Stimulated activated CD4-positive, alpha-beta T cell treated with anti-CD3 and anti-CD28 coated beads, TNF-alpha, amount 100 ng/mL, for 48 hours (primary cell): ENCODE measurements around the gene GPA33.

Experiments
- DNase-seq, 3 donors: peaks; one replicate each; pipeline ENCODE4 v3.0.0-alpha.2; 2020; ENCODE audit warnings: low read depth in 3 of 3

Gene GPA33

DNA sequence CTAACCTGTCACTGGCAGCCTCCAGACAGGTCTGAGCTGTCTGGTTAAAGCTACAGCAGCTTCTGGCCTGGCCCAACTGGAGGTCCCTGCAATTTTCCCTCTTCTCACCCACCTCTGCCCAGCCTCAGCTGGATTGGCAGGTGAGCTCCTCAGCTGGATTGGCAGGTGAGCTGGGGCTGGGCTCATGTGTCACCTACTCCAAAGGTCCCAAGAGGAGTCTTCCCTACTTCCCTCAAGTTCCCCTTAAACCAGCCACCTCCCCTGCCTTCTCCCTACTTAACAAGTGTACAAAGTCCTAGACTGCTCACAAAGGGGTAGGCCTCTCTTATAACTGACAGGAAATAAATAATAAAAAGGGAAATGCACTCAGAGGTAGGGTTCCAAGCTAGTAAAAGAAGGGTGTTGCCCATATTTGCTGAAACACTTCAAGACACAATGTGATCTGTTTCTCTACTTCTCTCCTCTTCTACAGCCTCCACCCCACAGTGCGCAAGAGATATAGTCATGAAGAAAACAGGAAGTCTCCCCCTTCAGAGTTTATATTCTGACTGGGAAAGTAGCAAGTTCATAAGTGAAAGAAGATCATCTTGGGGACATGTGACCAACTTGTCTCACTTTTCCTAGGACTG, at the start of gene GPA33:
Gene GPA33, minus strand, starts transcription at position 64 of the 629 bp plus-strand sequence. CDS start 90 bp downstream, outside the sequence.
- no peak for DNase-seq

DNA sequence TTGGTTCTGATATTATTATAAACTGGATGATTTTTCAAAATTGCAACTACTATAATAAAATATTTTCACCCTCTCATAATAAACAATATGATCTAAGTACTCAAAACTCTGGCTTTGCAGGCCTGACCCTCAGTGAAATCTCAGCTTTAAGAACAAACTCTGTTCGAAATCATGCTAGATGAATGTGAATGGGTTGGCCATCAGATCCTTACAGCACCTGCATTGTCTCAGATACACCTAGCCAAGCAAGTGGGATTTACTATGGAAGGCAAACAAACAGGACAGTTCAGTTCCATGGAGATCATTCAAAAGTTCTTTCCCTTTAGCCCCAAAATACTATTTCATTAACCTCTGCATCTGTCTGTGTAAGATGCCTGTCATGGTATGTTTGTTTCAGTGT, 48.5 kb upstream of the GPA33 start:
- DNase-seq: no peak

GRCh38 chr1:167137793-167138510, 47.8 kb upstream of the GPA33 start:
- no peak for DNase-seq

DNA sequence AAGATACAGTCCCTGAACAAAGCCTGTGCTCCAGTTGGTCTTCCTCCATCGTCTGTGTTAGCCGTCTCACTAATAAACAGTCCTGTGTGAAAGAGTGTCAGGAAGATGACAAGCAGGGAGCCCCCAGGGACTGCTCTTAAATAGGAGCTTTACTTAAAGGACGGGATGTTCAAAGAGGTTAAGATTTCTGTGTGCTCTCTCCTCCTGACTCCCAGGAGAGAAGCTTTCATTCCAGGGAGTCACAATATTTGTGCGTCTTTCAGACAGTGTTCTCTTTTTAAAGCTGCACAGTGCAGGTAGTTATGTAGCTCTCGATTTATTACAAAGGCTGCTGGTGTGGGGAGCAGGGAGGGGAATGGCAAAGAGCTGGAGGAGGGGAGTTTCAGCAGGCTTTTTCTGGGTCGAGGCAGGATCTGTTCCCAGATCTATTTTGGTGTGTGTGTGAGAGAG, 47.2 kb upstream of the GPA33 start:
- DNase-seq: no peak

GRCh38 chr1:167136806-167137205, 46.6 kb upstream of the GPA33 start:
- no peak for DNase-seq

DNA sequence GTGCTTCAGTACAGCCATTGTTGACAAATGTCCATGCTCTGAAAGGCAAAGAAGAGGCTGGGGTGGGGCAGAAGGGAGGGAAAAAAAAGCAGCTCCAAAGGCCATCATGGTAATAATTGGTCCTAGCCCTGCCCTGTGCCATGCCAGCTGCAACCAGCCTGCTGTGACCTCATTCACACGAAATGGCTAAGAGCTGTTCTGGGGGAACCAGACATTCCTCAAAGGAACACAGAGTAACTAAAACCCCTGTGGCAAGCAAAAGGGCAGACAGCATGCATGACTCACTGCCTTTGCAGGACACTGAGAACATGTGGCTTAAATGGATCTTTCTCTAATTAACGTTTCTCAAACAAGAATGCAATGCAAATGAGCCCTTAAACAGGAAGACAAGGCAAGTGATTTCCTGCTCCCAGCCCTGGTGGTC, 46.0 kb upstream of the GPA33 start:
- no peak for DNase-seq

GRCh38 chr1:167135281-167135840, 45.2 kb upstream of the GPA33 start:
- DNase-seq: no peak

DNA sequence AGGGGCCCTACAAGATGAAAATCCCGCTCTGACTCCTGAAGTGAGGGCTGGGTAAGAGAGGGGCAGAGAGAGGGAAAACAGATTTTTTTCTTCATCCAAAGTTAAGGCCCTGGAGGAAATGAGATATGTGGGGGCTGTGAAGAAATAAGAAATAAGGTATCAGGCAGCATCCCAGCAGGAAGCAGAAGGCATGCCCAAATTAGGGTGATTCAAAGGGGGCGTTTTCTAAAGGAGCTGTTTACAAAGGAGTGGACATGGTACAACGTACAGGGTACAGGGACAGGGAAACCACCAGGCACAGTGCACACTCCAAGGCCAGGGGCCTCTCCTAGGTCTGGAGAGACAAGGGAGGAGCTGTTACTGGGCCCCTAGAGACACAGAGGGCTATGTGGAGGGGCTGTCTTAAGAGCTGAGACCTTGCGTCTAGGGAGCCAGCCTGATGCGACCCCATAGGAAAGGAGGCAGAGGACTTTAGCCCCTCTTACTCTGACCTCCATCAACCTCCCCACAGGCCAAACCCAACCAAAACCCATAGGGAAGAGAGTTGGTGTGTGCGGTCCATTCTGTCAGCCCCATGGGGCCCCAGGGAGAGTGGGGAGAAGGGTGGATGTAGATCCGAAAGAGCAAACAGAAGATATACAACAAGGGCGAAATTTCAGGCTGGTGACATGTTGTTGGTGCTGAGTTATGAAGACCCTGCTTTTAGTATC, 42.3 kb upstream of the GPA33 start:
- DNase-seq: no peak

- no peak for DNase-seq
Measured at GRCh38 chr1:167130829-167131510, 40.8 kb upstream of the GPA33 start.

- DNase-seq: no peak
Measured at GRCh38 chr1:167128261-167129227, 38.4 kb upstream of the GPA33 start.

GRCh38 chr1:167127661-167128060, 37.5 kb upstream of the GPA33 start:
- no peak for DNase-seq

GRCh38 chr1:167127236-167127635, 37.1 kb upstream of the GPA33 start:
- DNase-seq: no peak

DNA sequence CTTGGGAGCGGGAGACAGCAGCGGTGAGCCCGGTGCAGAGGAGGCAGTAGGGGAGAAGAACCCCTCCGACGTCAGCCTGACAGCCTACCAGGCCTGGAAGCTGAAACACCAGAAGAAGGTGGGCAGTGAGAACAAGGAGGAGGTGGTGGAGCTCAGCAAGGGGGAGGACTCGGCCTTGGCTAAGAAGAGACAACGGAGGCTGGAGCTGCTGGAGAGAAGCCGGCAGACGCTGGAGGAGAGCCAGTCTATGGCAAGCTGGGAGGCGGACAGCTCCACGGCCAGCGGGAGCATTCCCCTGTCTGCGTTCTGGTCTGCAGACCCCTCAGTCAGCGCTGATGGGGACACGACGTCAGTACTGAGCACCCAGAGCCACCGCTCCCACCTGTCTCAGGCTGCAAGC, 36.6 kb upstream of the GPA33 start:
- DNase-seq: no peak

DNA sequence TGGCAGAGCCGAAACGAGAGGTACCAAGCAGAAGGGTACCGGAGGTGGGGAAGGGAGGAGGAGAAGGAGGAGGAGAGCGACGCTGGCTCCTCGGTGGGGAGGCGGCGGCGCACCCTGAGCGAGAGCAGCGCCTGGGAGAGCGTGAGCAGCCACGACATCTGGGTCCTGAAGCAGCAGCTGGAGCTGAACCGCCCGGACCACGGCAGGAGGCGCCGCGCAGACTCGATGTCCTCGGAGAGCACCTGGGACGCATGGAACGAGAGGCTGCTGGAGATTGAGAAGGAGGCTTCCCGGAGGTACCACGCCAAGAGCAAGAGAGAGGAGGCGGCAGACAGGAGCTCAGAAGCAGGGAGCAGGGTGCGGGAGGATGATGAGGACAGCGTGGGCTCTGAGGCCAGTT, 36.1 kb upstream of the GPA33 start:
- no peak for DNase-seq

GRCh38 chr1:167122568-167122967, 32.4 kb upstream of the GPA33 start:
- DNase-seq: no peak

DNA sequence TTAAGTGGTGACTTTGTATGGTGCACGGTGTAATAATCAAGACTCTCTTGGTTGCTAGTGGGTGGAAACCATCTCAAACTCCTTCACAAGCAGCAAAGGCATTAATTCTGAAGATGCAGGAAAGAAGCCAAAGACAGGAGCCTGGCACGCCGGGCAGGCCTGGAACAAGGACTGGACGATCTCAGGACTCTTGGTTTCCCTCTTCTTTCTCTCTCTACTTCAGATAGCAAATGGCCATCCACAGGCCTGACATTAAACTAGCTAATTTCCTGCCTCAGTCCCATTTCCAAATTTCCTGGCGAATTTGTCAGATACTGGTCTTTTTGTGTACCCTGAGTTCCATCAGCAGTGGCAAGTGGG, 31.9 kb upstream of the GPA33 start:
- no peak for DNase-seq

- DNase-seq: no peak
Measured at GRCh38 chr1:167121375-167122120, 31.4 kb upstream of the GPA33 start.

GRCh38 chr1:167120899-167121298, 30.7 kb upstream of the GPA33 start:
- no peak for DNase-seq

DNA sequence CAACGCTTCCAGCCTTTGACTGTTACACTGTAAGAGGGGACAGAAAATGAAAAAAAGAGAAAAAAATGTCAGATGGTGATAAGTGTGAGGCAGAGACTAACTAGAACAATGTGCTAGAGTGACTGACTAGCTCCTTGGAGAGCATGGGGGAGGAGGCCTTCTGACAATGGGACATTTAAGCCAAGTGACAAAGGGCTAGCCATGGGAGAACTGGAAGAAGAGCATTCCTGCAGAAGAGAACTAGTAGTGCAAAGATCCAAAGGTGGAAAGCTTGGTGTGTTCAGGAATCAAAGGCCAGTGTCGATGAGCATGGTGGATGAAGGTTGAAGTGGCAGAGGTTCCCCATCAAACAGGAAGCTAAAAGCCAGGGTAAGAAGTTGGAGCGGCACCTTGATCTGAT, 29.5 kb upstream of the GPA33 start:
- DNase-seq: no peak

- no peak for DNase-seq
Measured at GRCh38 chr1:167118188-167118587, 28.0 kb upstream of the GPA33 start.
